CD14-positive monocyte (primary cell): ENCODE measurements around the gene PPM1H. TPM values are rescaled to one million over a fixed set of nuclear protein-coding genes. Genes with fewer than 3 reads are reported as not detected.

Experiments used
- DNase-seq, 3 donors: peaks; one replicate each; pipeline ENCODE4 v3.0.0-alpha.2; 2011 to 2022
- H2AFZ ChIP-seq: 2 replicates; pipeline ENCODE4 v1.6.0; 2012; ENCODE audit warnings: mild to moderate bottlenecking, low read depth, low read length, inconsistent platforms; ENCODE audit not compliant: insufficient read depth, poor library complexity, severe bottlenecking
- H3K27ac ChIP-seq, 2 donors: 1 replicate in 1 of 2; 2 replicates in 1 of 2; pipeline ENCODE4 v1.5.1; 2012 to 2013; ENCODE audit warnings: low read length in 2 of 2, control low read depth in 1 of 2, inconsistent platforms in 1 of 2, low read depth in 1 of 2, mild to moderate bottlenecking in 1 of 2
- H3K27me3 ChIP-seq, 2 donors: one replicate each; pipeline versions ENCODE4 v1.6.0 to v1.6.1; 2011 to 2013; ENCODE audit warnings: low read length in 2 of 2; ENCODE audit not compliant: control insufficient read depth in 2 of 2, insufficient read depth in 2 of 2
- H3K36me3 ChIP-seq, 2 donors: replicated peaks in 1 of 2; 1 replicate in 1 of 2; 2 replicates in 1 of 2; pipeline versions ENCODE4 v1.5.1 to v1.6.1; 2012 to 2013; ENCODE audit warnings: low read length in 2 of 2, control low read depth in 1 of 2, inconsistent platforms in 1 of 2, mild to moderate bottlenecking in 1 of 2; ENCODE audit not compliant: insufficient read depth in 2 of 2, control insufficient read depth in 1 of 2
- H3K4me1 ChIP-seq, 2 donors: 1 replicate in 1 of 2; 2 replicates in 1 of 2; pipeline versions ENCODE4 v1.5.1 to v1.6.1; 2012 to 2013; ENCODE audit warnings: low read length in 2 of 2, control low read depth in 1 of 2, inconsistent platforms in 1 of 2, mild to moderate bottlenecking in 1 of 2, moderate library complexity in 1 of 2; ENCODE audit not compliant: insufficient read depth in 2 of 2, control insufficient read depth in 1 of 2
- H3K4me2 ChIP-seq: replicated peaks from 2 replicates; pipeline ENCODE3; 2012; ENCODE audit warnings: low read length, moderate library complexity, mild to moderate bottlenecking; ENCODE audit not compliant: poor library complexity, severe bottlenecking; ENCODE audit errors: extremely low read depth
- H3K4me3 ChIP-seq, 3 experiments: fragments of 200-600 bp in 1 of 3; sonication (generic) in 1 of 3; replicated peaks in 1 of 3; 1 replicate in 2 of 3; 2 replicates in 1 of 3; pipeline ENCODE4 v1.5.1; 2011 to 2013; ENCODE audit warnings: low read length in 3 of 3, mild to moderate bottlenecking in 3 of 3, control low read depth in 2 of 3, low read depth in 2 of 3, inconsistent platforms in 1 of 3, moderate library complexity in 1 of 3
- H3K79me2 ChIP-seq: 2 replicates; pipeline ENCODE4 v1.6.0; 2012; ENCODE audit warnings: mild to moderate bottlenecking, control low read depth, inconsistent platforms, low read length, moderate library complexity; ENCODE audit not compliant: insufficient read depth
- H3K9ac ChIP-seq: 2 replicates; pipeline ENCODE4 v1.6.0; 2017; ENCODE audit warnings: low read length, mild to moderate bottlenecking; ENCODE audit not compliant: insufficient read depth, poor library complexity, severe bottlenecking
- H3K9me3 ChIP-seq, 2 donors: replicated peaks in 1 of 2; 1 replicate in 1 of 2; 2 replicates in 1 of 2; pipeline versions ENCODE4 v1.5.1 to v1.6.1; 2012 to 2013; ENCODE audit warnings: low read length in 2 of 2, control low read depth in 1 of 2; ENCODE audit not compliant: control insufficient read depth in 1 of 2, insufficient read depth in 1 of 2
- H4K20me1 ChIP-seq: 2 replicates; pipeline ENCODE4 v1.6.0; 2012; ENCODE audit warnings: mild to moderate bottlenecking, low read length, control low read depth, moderate library complexity; ENCODE audit not compliant: insufficient read depth
- H3K27ac Mint-ChIP-seq, 7 donors: one replicate each; pipeline ENCODE4 v1.8.0; 2020; ENCODE audit warnings: mild to moderate bottlenecking in 7 of 7, mixed read lengths in 7 of 7, moderate library complexity in 6 of 7, inconsistent platforms in 2 of 7
- H3K27me3 Mint-ChIP-seq, 3 donors: one replicate each; pipeline ENCODE4 v1.8.0; 2021 to 2022; ENCODE audit warnings: low read depth in 3 of 3, mild to moderate bottlenecking in 3 of 3, mixed read lengths in 3 of 3, moderate library complexity in 3 of 3, inconsistent platforms in 1 of 3
- H3K36me3 Mint-ChIP-seq, 2 donors: one replicate each; pipeline ENCODE4 v1.8.0; 2020; ENCODE audit warnings: mixed read lengths in 2 of 2, inconsistent platforms in 1 of 2, mild to moderate bottlenecking in 1 of 2
- H3K4me1 Mint-ChIP-seq: one replicate; pipeline ENCODE4 v1.8.0; 2020; ENCODE audit warnings: mild to moderate bottlenecking, mixed read lengths
- H3K4me3 Mint-ChIP-seq, 2 donors: one replicate each; pipeline ENCODE4 v1.8.0; 2020; ENCODE audit warnings: mild to moderate bottlenecking in 2 of 2, mixed read lengths in 2 of 2, moderate library complexity in 1 of 2
- H3K9me3 Mint-ChIP-seq, 7 donors: one replicate each; pipeline ENCODE4 v1.8.0; 2020 to 2022; ENCODE audit warnings: mixed read lengths in 7 of 7, mild to moderate bottlenecking in 6 of 7, moderate library complexity in 6 of 7, inconsistent platforms in 2 of 7
- CTCF ChIP-seq: fragments of 200-600 bp; IDR thresholded peaks from one replicate; pipeline ENCODE4 v1.8.0; 2022; ENCODE audit warnings: antibody characterized with exemption, mild to moderate bottlenecking
- WGBS: methylation state at CpG from one replicate; pipeline ENCODE4 v1.1.5; 2013; ENCODE audit warnings: missing lambda C conversion rate; ENCODE audit not compliant: insufficient coverage; 5-methylcytosine and 5-hydroxymethylcytosine counted together
- intact Hi-C, 2 donors: fragments of 100-400 bp; cut with micrococcal nuclease; formaldehyde crosslinking; loops; one replicate each; pipeline versions ENCODE4 v1.15.0 to v1.15.1; 2023
- polyA plus RNA-seq, 3 donors: library from polyadenylated mRNA; depleted of rRNA in 1 of 3; unstranded in 2 of 3; stranded (reverse) in 1 of 3; fragments of 300-500 nt in 2 of 3; fragments of >200 nt in 1 of 3; fragmentation: Illumina TruSeq in 2 of 3; gene quantifications; 1 replicate in 2 of 3; 2 replicates in 1 of 3; pipeline ENCODE4 v1.2.3, GENCODE V29; 2012 to 2021

PPM1H gene
- polyA plus RNA-seq, 3 donors: 1.5 to 2.8 (median 1.9) TPM

- Histone ChIP-seq H3K4me2 (no peak overlapping the region), H3K4me1 (peaks cover 22% of the 10 kb centered on the region in 2 donors), H3K27ac (peak overlapping the region; percentile 57 to 63), H3K79me2 (no peaks in the 10 kb centered on the region), H3K9me3 (no peaks in the 10 kb centered on the region), H3K36me3 (no peaks in the 10 kb centered on the region), H2AFZ (no peak overlapping the region), H4K20me1 (no peaks in the 10 kb centered on the region), H3K9ac (no peak overlapping the region), H3K4me3 (no peak overlapping the region), H3K27me3 (no peaks in the 10 kb centered on the region)
- TF ChIP-seq CTCF: no peak
- Mint-ChIP-seq H3K27ac (peak overlapping the region in 5 of 7 donors; percentile 10 to 96 (median 90)), H3K9me3 (peaks cover 0 to 2% (median 0%) of the 10 kb centered on the region in 7 donors), H3K4me3 (no peak overlapping the region), H3K4me1 (peaks cover 30% of the 10 kb centered on the region), H3K36me3 (peaks cover 6 to 9% of the 10 kb centered on the region in 2 donors), H3K27me3 (peaks cover 0 to 1% (median 0%) of the 10 kb centered on the region in 3 donors)
- 100% methylated on average over 4 of the region's 6 CpGs for WGBS
- intact Hi-C loops: no loop called here
- DNase-seq: no peak
Observed at GRCh38 chr12:62913380-62913779, 21.6 kb downstream of the PPM1H start.

GRCh38 chr12:62912644-62913043 lies 22.3 kb downstream of the PPM1H start:
- peaks cover 25% of the 10 kb centered on the region for H3K4me1 Mint-ChIP-seq
- H3K9me3 Mint-ChIP-seq: peaks cover 0 to 2% (median 0%) of the 10 kb centered on the region in 7 donors
- no peaks in the 10 kb centered on the region for H3K79me2 ChIP-seq
- no peaks in the 10 kb centered on the region for H3K27me3 ChIP-seq
- no peaks in the 10 kb centered on the region for H3K9me3 ChIP-seq
- no peak overlapping the region for H3K4me3 Mint-ChIP-seq
- peaks cover 0 to 1% (median 0%) of the 10 kb centered on the region in 3 donors for H3K27me3 Mint-ChIP-seq
- no peak overlapping the region for H3K27ac Mint-ChIP-seq
- no peak for DNase-seq
- H4K20me1 ChIP-seq: no peaks in the 10 kb centered on the region
- H3K36me3 ChIP-seq: no peaks in the 10 kb centered on the region
- H3K36me3 Mint-ChIP-seq: peaks cover 6 to 9% of the 10 kb centered on the region in 2 donors
- no peak overlapping the region for H3K27ac ChIP-seq
- TF ChIP-seq CTCF: no peak
- no peak overlapping the region for H3K4me3 ChIP-seq
- H2AFZ ChIP-seq: no peak overlapping the region
- WGBS: 100% methylated on average over 1 of the region's 4 CpGs
- intact Hi-C loops: no loop called here
- no peak overlapping the region for H3K9ac ChIP-seq
- H3K4me2 ChIP-seq: no peak overlapping the region
- peaks cover 22% of the 10 kb centered on the region in 2 donors for H3K4me1 ChIP-seq
